AG09319 (cell line): ENCODE measurements around the gene CPLX1.

Experiments
- DNase-seq: peaks from one replicate; pipeline ENCODE4 v3.0.0-alpha.2; 2010; ENCODE audit warnings: low read depth; ENCODE audit errors: extremely low read depth
- TF ChIP-seq, protein P1 (sequence below): IDR thresholded peaks from 2 replicates; pipeline ENCODE4 v1.5.1; 2011; ENCODE audit warnings: low read depth, mild to moderate bottlenecking, inconsistent platforms, low read length, moderate library complexity

Gene CPLX1

GRCh38 chr4:825971-826330 lies at the start of gene CPLX1:
TSS of gene CPLX1 (minus strand) at chr4:826129. CDS start at chr4:824522, 1,607 bp downstream.
- DNase-seq: no peak
- TF ChIP-seq, protein P1, sequence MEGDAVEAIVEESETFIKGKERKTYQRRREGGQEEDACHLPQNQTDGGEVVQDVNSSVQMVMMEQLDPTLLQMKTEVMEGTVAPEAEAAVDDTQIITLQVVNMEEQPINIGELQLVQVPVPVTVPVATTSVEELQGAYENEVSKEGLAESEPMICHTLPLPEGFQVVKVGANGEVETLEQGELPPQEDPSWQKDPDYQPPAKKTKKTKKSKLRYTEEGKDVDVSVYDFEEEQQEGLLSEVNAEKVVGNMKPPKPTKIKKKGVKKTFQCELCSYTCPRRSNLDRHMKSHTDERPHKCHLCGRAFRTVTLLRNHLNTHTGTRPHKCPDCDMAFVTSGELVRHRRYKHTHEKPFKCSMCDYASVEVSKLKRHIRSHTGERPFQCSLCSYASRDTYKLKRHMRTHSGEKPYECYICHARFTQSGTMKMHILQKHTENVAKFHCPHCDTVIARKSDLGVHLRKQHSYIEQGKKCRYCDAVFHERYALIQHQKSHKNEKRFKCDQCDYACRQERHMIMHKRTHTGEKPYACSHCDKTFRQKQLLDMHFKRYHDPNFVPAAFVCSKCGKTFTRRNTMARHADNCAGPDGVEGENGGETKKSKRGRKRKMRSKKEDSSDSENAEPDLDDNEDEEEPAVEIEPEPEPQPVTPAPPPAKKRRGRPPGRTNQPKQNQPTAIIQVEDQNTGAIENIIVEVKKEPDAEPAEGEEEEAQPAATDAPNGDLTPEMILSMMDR: no peak

DNA sequence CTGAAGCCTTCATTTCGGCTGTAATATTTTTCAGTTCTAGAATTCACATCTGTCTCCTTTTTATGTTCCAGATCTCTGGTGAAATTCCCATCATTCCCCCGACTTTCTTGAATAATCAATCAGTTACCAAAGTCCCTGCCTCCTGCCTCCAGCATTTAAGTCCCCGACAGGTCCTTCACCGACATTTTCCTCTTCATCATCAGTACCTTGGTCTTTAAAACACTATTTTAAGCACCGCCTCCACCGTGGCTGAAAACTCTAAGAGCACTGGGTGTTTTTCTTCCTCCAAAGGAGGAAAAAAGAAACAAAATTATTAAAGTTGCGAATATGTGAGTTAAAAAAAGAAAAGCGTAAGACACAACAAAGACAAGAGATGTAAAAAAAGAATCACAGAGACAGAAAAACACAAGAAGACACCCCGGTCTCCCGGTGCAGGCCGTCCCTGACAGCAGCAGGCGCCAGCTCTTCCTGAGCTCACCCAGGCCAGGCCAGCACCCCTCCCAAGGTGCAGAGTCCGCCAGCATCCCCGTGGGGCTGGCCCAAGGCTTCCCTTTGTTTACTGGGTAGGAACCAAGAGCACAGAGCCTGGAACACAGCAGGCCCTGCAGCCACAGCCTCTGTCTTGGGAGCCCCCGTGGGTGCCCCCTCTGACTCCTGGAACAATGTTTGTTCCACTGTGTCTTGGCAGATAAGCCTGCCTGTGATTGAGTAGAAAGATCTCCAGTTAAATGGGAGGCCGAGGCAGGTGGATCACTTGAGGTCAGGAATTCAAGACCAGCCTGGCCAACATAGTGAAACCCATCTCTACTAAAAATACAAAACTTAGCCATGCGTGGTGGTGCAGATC lies 49.3 kb upstream of the CPLX1 start:
- no peak for DNase-seq
- TF ChIP-seq, protein P1: no peak

GRCh38 chr4:874056-874455 lies 48.1 kb upstream of the CPLX1 start:
- TF ChIP-seq, protein P1: no peak
- no peak for DNase-seq

DNA sequence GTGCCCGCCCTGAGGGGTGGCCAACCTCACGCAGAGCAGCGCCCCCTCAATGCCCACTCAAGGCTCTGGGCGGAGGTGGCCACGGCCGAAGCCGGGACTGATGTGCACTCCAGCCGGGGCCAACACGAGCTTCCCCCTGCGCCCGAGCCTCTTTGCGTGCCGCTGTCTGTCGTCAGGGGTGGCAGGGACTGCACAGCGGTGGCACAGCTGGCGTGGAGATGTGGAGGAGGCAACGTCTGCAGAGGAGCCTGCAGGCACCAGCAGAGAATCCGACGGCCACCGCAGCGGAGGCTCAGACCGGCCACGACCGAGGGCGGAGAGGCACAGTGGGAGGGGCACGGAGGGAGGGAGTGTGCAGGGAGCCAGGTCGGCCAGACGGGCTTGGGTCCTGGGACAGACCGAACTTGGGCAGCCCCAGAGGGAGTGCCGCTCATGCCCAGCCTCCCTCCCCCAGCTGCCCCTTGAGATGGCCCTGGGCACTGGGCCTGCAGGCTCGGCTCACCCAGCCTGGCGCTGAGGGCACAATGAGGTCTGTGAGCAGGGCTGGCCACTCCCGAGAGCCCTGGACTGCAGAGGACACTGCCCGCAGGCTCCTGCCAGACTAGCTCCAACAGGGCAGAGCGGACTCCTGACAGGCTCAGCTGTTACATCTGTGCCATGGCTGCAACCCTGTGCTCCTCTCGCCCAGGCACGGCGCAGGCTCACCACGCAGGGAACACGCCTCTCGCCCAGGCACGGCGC lies 46.5 kb upstream of the CPLX1 start:
- TF ChIP-seq, protein P1: no peak
- DNase-seq: no peak

DNA sequence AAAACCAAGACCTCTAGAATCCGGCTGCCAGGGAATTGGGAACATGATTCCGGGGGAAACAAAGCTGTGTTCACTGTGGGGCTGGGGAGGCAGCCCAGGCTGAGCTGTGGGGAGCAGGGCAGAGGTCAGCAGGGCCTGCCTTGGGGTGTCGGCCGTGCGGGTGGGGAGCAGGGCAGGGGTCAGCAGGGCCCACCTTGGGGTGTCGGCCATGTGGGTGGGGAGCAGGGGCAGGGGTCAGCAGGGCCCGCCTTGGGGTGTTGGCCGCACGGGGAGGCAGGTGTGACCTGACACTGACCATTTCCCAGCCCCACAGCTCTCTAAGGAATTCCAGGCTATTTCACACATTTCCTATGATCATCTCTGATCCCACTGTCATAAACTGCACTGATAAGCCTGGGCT lies 45.6 kb upstream of the CPLX1 start:
- TF ChIP-seq, protein P1: no peak

DNA sequence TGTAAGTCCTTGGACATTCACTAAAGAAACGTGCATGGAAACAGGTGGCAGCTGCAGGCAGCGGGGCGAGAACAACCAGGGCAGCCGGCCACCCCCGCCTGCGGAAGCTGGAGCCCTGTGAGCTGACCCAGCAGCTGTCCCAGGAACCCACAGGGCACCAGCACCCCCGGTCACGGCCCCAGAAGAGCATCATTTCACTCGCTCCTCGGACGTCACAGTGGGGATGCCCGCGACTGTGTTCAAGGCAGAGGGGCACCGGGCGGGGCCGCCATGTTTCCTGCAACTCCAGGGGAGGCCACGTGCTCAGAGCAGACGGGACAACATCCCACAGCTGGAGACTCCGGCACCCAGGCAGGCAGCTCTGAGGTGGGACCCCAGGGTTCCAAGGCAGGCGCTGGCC lies 45.0 kb upstream of the CPLX1 start:
- TF ChIP-seq, protein P1: no peak
- no peak for DNase-seq

More for the DNA sequence above, 45.6 kb upstream of the CPLX1 start:
- DNase-seq: no peak

DNA sequence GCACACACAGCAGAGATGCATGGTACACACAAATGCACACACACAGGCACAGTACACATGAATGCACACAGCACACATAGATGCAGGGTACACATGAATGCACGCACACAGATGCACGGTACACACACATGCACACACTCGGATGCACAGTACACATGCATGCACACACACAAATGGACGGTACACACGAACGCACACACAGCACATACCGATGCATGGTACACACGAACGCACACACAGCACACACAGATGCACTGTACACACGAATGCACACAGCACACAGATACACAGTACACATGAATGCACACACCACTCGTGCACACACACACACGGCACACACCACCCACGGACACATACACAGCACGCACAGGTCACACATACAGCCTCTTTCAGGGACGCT lies 43.8 kb upstream of the CPLX1 start:
- TF ChIP-seq, protein P1: no peak
- no peak for DNase-seq
